Islet of Langerhans (tissue), 1 donor: ENCODE data around the gene PKP3.
"Not testable (repeated sequence)": the region's sequence is repeated elsewhere in the genome, so short reads cannot be mapped to it uniquely, and the experiment has no call there.

Experiments used
- FAIRE-seq: peaks from one replicate; lab custom pipeline; 2011; peaks lifted over from hg19 to GRCh38; lab: Jason Lieb, UNC

The PKP3 gene

DNA sequence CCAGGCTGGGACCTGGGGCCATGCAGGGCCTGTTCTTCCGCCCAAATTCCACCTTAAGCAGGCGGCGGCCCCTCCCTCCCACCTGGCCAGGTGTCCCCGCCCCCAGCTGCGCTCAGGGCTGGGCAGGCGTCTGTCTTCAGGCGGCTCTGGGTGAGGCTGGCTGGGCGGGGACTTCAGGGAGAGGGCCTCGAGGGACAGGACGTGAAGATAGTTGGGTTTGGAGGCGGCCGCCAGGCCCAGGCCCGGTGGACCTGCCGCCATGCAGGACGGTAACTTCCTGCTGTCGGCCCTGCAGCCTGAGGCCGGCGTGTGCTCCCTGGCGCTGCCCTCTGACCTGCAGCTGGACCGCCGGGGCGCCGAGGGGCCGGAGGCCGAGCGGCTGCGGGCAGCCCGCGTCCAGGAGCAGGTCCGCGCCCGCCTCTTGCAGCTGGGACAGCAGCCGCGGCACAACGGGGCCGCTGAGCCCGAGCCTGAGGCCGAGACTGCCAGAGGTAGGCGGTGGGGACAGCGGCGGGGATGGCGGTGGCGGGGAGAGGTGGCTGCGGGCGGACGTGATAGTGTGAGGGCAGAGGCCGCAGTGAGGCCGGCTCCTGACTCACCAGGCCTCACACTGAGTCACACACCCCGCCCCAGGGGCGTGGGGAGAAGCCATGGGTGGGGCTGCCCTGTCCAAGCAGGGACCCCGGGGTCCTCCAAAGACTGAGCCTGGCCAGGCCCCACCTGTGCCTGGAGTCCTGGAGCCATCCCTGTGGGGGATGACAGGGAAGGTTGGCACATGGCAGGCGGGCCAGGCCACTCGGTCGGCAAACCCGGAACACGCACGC, at the start of gene PKP3:
Gene PKP3, plus strand, starts transcription at position 176 of the 824 bp plus-strand sequence. Its CDS starts 84 bp downstream, at position 260.
- FAIRE-seq, result no peak

DNA sequence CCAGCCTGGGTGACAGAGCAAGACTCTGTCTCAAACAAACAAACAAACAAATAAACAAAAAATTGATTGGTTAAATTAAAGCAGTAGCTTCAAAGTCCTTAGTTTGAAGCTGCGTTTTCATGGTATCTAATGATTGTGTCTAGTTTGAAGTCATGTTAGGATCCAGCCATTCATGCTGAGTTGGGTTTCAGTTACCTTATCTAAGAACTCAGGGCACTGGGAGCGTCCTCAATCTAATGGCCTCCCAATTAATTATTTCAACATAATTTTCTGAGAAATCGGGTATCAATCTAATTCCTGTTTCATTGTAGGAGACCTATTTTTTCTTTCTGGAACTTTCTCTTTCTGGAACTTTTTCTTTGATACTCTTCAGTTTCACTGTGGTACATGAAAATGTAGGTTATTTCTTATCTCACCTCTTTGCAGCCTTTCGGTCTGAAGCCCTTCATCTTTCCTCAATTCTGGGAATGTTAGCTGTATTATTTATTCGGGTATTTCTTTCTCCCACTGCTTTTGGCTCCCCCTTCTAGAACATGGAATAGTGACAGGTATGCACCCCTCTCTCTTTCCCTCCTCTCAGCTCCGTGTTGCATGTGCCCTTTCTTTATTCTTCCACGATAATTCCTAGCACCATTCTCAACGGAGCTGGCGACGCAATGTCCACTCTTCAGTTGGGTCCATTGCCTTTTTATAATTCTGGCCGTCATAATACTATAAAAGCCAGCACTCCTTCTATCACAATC, 49.0 kb upstream of the PKP3 start:
- FAIRE-seq, result no peak

DNA sequence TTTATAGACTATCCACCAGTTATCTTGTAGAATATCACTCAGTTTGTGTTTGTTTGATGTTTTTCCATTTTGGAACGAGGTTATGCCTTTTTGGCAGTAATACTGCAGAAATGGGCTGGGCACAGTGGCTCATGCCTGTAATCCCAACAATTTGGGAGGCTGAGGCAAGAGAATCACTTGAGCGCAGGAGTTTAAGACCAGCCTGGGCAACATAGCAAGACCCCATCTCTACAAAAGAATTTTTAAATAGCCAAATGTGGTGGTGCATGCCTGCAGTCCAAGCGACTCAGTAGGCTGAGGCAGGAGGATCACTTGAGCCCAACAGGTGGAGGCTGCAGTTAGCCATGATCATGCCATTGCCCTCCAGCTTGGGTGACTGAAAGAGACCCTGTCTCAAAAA, 47.5 kb upstream of the PKP3 start:
- FAIRE-seq, result no peak

GRCh38 chr11:349270-349954, 44.6 kb upstream of the PKP3 start:
- FAIRE-seq, result not testable (repeated sequence)

DNA sequence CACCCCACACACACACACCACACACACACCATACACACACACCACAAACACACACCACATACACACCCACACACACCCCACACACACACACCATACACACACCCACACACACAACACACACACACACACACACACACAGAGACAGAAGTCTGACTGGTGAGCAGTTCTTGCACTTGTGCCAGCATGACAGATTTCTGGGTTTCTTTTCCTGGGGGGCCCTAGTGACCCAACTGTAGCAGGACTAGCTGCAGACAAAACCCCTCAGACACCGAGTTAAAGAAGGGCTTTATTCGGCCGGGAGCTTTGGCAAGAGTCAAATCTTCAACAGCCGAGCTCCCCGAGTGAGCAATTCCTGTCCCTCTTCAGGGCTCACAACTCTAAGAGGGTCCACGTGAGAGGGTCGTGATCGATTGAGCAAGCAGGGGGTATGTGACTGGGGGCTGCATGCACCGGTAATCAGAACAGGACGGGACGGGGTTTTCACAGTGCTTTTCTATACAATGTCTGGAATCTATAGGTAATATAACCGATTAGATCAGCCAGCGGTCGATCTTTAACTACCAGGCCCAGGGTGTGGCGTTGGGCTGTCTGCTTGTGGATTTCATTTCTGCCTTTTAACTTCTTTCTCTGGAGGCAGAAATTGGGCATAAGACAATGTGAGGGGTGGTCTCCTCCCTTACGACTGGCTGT, 43.8 kb upstream of the PKP3 start:
- FAIRE-seq, result not testable (repeated sequence)

GRCh38 chr11:350723-351255, 43.2 kb upstream of the PKP3 start:
- no peak for FAIRE-seq

GRCh38 chr11:351411-351810, 42.6 kb upstream of the PKP3 start:
- no peak for FAIRE-seq

DNA sequence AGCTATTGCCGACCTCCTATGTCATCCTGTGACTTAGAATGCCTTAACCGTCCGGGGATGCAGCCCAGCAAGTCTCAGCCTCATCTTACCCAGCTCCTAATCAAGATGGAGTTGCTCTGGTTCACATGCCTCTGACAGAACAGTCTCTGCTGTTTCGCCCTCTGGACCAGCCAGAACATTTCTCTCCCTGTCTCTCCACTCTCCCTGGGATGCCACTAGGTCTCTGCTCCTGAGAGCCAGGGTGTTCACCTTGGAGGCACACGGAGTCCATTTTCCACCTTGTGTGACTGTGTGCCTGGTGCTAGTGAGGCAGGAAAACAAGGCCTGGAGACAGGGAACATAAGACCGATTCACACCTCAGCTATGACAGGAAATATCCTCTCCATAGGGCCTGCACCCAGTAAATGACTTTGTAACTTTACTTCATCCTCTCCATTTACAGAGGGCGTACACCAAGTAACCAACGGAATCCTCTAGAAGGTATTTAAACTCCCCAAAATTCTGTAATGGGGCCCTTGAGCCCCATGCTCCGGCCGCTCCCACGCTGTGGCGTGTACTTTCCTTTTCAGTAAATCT, 41.5 kb upstream of the PKP3 start:
- FAIRE-seq, result no peak

DNA sequence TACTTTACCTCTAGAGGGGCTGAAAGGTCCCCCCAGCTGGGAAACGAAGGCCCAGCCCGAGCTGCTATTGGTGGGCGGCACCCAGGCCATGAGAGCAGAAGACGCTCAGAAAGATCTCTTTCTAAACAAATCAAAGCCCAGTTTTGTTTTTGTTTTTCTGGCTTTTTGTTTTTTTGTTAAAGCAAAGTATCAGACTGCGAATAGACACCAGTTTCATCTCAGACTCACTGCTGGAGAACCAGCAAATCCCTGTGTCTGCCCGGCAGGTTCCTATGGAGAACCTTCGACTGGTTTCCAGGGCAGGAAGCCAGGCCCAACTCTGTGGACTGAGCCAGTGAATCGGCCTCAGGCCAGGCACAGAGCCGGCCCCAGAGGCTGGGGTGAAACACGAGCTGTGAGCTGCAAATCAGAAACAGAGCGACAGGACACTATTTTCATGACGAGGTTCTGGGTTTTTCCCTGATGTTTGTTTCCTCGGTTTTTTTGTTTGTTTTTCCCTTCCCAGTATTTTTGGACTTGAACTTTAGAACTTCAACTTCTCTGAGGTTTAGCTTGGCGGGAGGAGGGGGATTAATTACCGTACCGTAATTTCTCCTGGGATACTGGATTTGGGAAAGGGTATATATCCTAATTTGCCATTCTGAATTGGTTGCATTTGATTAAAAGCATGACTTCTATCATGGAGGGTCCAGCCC, 40.7 kb upstream of the PKP3 start:
- FAIRE-seq, result no peak

- no peak for FAIRE-seq
Observed at GRCh38 chr11:355581-356458, 38.2 kb upstream of the PKP3 start.

GRCh38 chr11:356610-357009, 37.4 kb upstream of the PKP3 start:
- no peak for FAIRE-seq

GRCh38 chr11:357582-357981, 36.4 kb upstream of the PKP3 start:
- no peak for FAIRE-seq

- no peak for FAIRE-seq
Observed at GRCh38 chr11:358129-358800, 35.7 kb upstream of the PKP3 start.

GRCh38 chr11:359181-359714, 34.8 kb upstream of the PKP3 start:
- FAIRE-seq, result no peak

DNA sequence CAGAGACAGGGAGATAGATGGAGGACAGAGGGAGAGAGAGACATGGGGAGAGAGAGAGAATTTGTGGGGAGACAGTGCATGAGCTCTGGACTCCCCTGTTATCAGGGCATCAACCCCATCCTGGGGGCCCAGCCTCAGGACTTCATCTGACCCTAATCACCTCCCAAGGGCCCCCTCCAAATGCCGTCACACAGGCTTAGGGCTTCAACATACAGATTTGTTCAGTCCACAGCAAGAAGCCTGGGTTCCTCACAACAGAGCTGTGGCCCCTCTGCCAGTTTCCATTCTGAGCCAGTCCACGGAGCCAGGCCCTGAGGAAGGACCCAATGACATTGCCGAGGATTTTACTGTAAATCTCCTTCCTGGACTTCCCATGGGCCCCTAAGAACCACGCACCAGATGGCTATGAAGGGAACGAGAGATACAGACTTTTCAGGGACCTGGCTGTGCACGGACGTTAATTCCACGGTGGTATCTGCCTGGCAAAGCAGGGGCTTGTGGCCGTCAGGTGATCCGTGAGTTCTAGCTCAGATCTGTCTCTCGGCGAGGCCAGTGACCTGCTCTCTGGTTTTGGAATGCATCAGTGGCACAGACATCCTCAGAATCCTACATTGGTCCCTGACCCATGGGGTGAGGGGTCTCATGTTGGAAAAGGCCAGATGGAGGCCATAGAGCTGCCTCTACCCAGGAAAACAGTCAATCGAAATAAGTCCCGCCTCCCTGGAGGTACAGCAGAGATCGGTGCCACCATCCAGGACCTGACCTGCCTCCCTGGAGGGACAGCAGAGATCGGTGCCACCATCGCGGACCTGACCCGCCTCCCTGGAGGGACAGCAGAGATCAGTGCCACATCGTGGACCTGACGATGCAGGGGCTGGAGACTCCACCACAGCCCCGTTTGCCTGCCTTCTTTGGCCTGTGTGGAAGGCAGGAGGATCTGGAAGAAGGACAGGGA, 33.4 kb upstream of the PKP3 start:
- FAIRE-seq, result no peak

DNA sequence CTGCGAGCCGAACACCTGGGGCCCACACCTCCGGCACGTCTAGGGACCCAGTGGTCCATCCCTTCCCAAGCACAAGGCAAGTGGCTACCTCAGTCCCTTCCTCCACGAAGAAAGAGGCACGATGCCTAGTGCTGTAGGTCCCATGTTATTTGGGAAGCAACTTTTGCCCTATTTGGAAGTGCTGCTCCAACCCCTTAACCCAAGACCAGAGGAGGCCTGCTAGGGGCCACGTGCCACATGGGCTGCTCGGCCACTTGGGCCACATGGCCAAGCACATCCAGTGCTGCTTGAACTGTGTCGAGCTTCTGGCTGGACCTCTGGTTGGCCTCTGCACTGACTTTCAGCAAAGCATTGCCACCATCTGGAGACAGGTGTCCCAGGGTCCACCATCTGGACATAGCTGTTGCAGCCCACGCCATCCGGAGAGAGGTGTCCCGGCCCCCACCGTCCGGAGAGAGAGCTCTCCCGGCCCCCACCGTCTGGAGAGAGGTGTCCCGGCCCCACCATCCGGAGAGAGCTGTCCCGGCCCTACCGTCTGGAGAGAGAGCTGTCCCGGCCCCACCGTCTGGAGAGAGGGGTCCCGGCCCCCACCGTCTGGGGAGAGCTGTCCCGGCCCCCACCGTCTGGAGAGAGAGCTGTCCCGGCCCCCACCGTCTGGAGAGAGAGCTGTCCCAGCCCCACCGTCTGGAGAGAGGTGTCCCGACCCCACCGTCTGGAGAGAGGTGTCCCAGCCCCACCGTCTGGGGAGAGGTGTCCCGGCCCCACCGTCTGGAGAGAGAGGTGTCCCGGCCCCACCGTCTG, 31.2 kb upstream of the PKP3 start:
- no peak for FAIRE-seq

- FAIRE-seq, result not testable (repeated sequence)
Observed at GRCh38 chr11:363443-363805, 30.6 kb upstream of the PKP3 start.
